ENCODE results near the gene GJD2. TPM values are rescaled to one million over a fixed set of nuclear protein-coding genes. Genes with fewer than 3 reads are reported as not detected.

GJD2 gene
- total and polyA plus RNA-seq, 2 of the 13 experiments (the other 11 are each of a cell fraction or from before 2014, with no cell fraction given), result not detected

GRCh38 chr15:34759992-34760391, 5.2 kb upstream of the GJD2 start (continued):
- TF ChIP-seq ZBED4 (CRISPR knock-in tag; IDR thresholded peaks at IDR 0.05; ENCODE audit: borderline replicate concordance), result no peak

- no peak overlapping the region for H3K27ac ChIP-seq (ENCODE audit: extremely low read length, insufficient read depth, low read length)
- ChIA-PET CTCF (ENCODE audit: low intra/inter-chr PET ratio, low total read pairs) (no interaction called here), POLR2A (no interaction called here)
- DNase-seq (ENCODE audit: low spot score), result no peak
- H3K4me1 ChIP-seq (ENCODE audit: insufficient read depth, low read length), result no peaks in the 10 kb centered on the region
- no peak for TF ChIP-seq SP4 (CRISPR knock-in tag; IDR thresholded peaks at IDR 0.05)
- TF ChIP-seq ZNF460 (CRISPR knock-in tag; IDR thresholded peaks at IDR 0.05; ENCODE audit: borderline replicate concordance), result no peak
- TF ChIP-seq E2F2 (CRISPR knock-in tag; IDR thresholded peaks at IDR 0.05; ENCODE audit: borderline replicate concordance), result no peak
- TF ChIP-seq ZNF878 (CRISPR knock-in tag; IDR thresholded peaks at IDR 0.05), result no peak
- no peak for TF ChIP-seq JUND (CRISPR knock-in tag; IDR thresholded peaks at IDR 0.05)
- TF ChIP-seq SALL1 (CRISPR knock-in tag; IDR thresholded peaks at IDR 0.05), result no peak
- no peak for TF ChIP-seq HNRNPK (IDR thresholded peaks at IDR 0.05; ENCODE audit: low read depth, low read length, poor library complexity, severe bottlenecking)
- TF ChIP-seq MYNN (CRISPR knock-in tag; IDR thresholded peaks at IDR 0.05; ENCODE audit: low read depth), result no peak
- no peak for TF ChIP-seq ZSCAN25 (CRISPR knock-in tag; IDR thresholded peaks at IDR 0.05)
- TF ChIP-seq KMT2B (CRISPR knock-in tag; IDR thresholded peaks at IDR 0.05), result no peak
- TF ChIP-seq SSRP1 (CRISPR knock-in tag; IDR thresholded peaks at IDR 0.05), result no peak
- no peak for TF ChIP-seq KDM5B (CRISPR knock-in tag; IDR thresholded peaks at IDR 0.05; ENCODE audit: borderline replicate concordance)
- no peak for TF ChIP-seq NFYC (CRISPR knock-in tag; IDR thresholded peaks at IDR 0.05)
- no peak for TF ChIP-seq GLI4 (CRISPR knock-in tag; IDR thresholded peaks at IDR 0.05; ENCODE audit: borderline replicate concordance)
- TF ChIP-seq ZNF432 (CRISPR knock-in tag; IDR thresholded peaks at IDR 0.05; ENCODE audit: borderline replicate concordance), result no peak
- TF ChIP-seq ZNF484 (CRISPR knock-in tag; IDR thresholded peaks at IDR 0.05; ENCODE audit: borderline replicate concordance, low read depth), result no peak
- no peak for TF ChIP-seq NR2C2 (CRISPR knock-in tag; IDR thresholded peaks at IDR 0.05; ENCODE audit: borderline replicate concordance)
- TF ChIP-seq MED1 (CRISPR knock-in tag; IDR thresholded peaks at IDR 0.05), result no peak
- peaks cover 1 to 18% of the 10 kb centered on the region in 2 experiments; a peak in 3 of 5 replicates for H3K27me3 ChIP-seq (ENCODE audit: control insufficient read depth in 1 of 2, insufficient read depth in 2 of 2, low read length in 2 of 2)
- no peak for FAIRE-seq
- H2AFZ ChIP-seq (ENCODE audit: low read length), result no peak overlapping the region
- no peaks in the 10 kb centered on the region for H3K9me3 ChIP-seq (ENCODE audit: low read length)
- BruUV-seq (replicated peaks), result no TSS peak
- in situ Hi-C loops (cut with HindIII; ENCODE audit: extremely low pct_ligation_motif_present, low pct_unique_long_range_greater_than_20kb), result no loop called here
- H3K4me2 ChIP-seq (ENCODE audit: low read depth, low read length), result no peak overlapping the region
- H3K4me3 ChIP-seq (replicated peaks in 1 of 3; ENCODE audit: insufficient read depth in 1 of 3, low read depth in 2 of 3, low read length in 3 of 3), result no peak overlapping the region
- H3K79me2 ChIP-seq (ENCODE audit: insufficient read depth, low read length), result no peaks in the 10 kb centered on the region
- H3K36me3 ChIP-seq (replicated peaks in 1 of 2; ENCODE audit: control insufficient read depth in 1 of 2, insufficient read depth in 2 of 2, low read length in 2 of 2), result no peaks in the 10 kb centered on the region
- H4K20me1 ChIP-seq (ENCODE audit: insufficient read depth, low read length), result no peaks in the 10 kb centered on the region
- intact Hi-C loops (cut with micrococcal nuclease; ENCODE audit: unreplicated experiment), result no loop called here
- no peak for ATAC-seq
- 0% methylated on average over 3 of the region's 3 CpGs for WGBS (ENCODE audit: low lambda C conversion rate)
- H3K9ac ChIP-seq (ENCODE audit: insufficient read depth, low read depth, low read length), result no peak overlapping the region
Measured at GRCh38 chr15:34759347-34759746, 4.5 kb upstream of the GJD2 start.
